WTC11 (cell line): Measurements from ENCODE around the gene SEMA3F. TPM values are rescaled to one million over a fixed set of nuclear protein-coding genes. Genes with fewer than 3 reads are reported as not detected.

Experiments used
- ATAC-seq: fragments of 200-7000 bp; cut with Tn5 transposase; 2 replicates; pipeline ENCODE4 v1.10.0; 2021; ENCODE audit warnings: mild to moderate bottlenecking, moderate library complexity
- CTCF ChIA-PET: fragments of 300-600 bp; sonication (Branson Sonifier 250); formaldehyde crosslinking; loops from one replicate; lab custom pipeline; 2021; ENCODE audit warnings: antibody characterized with exemption; lab: Charles Lee
- POLR2A ChIA-PET: fragments of 350-600 bp; sonication (Branson Sonifier 250); formaldehyde crosslinking; loops from one replicate; lab custom pipeline; 2021; ENCODE audit warnings: antibody characterized with exemption; lab: Charles Lee
- DNase-seq: peaks from one replicate; pipeline ENCODE4 v3.0.0; 2021; ENCODE audit warnings: low spot score
- H3K27ac Mint-ChIP-seq: 2 replicates; pipeline ENCODE4 v1.8.0; 2021; ENCODE audit warnings: mixed read lengths
- H3K27me3 Mint-ChIP-seq: 2 replicates; pipeline ENCODE4 v1.8.0; 2021; ENCODE audit warnings: low read depth, mild to moderate bottlenecking, moderate library complexity, mixed read lengths
- H3K36me3 Mint-ChIP-seq: 2 replicates; pipeline ENCODE4 v1.8.0; 2021; ENCODE audit warnings: mixed read lengths
- H3K4me1 Mint-ChIP-seq: 2 replicates; pipeline ENCODE4 v1.8.0; 2022; ENCODE audit warnings: mixed read lengths
- H3K4me3 Mint-ChIP-seq: 2 replicates; pipeline ENCODE4 v1.8.0; 2021; ENCODE audit warnings: mild to moderate bottlenecking, moderate library complexity, mixed read lengths
- H3K9me3 Mint-ChIP-seq: 2 replicates; pipeline ENCODE4 v1.8.0; 2021; ENCODE audit warnings: mixed read lengths
- CBFB ChIP-seq: sonication (generic); formaldehyde crosslinking; IDR thresholded peaks from 2 replicates; pipeline ENCODE4 v1.8.1; 2022; ENCODE audit warnings: mild to moderate bottlenecking, low read depth, missing genetic modification reagents
- FOXK1 ChIP-seq: sonication (generic); formaldehyde crosslinking; IDR thresholded peaks from 2 replicates; pipeline ENCODE4 v1.8.0; 2022; ENCODE audit warnings: mild to moderate bottlenecking, moderate library complexity, missing genetic modification reagents
- GRHL2 ChIP-seq: fragments of 250-450 bp; sonication (Bioruptor Pico); IDR thresholded peaks from 2 replicates; pipeline ENCODE4 v1.8.0; 2022; ENCODE audit warnings: mild to moderate bottlenecking, moderate library complexity; ENCODE audit not compliant: insufficient replicate concordance, severe bottlenecking
- MAX ChIP-seq: sonication (generic); formaldehyde crosslinking; IDR thresholded peaks from 2 replicates; pipeline ENCODE4 v1.8.0; 2022; ENCODE audit warnings: mild to moderate bottlenecking, missing genetic modification reagents
- MYBL2 ChIP-seq: sonication (generic); formaldehyde crosslinking; IDR thresholded peaks from 2 replicates; pipeline ENCODE4 v1.8.1; 2023; ENCODE audit warnings: mild to moderate bottlenecking, moderate library complexity, missing genetic modification reagents
- OVOL2 ChIP-seq: fragments of 250-450 bp; sonication (Bioruptor Pico); IDR thresholded peaks from 2 replicates; pipeline ENCODE4 v1.9.0; 2021; ENCODE audit warnings: mild to moderate bottlenecking, borderline replicate concordance
- RORB ChIP-seq: fragments of 250-450 bp; sonication (Bioruptor Pico); IDR thresholded peaks from 2 replicates; pipeline ENCODE4 v1.9.0; 2021; ENCODE audit warnings: mild to moderate bottlenecking
- SOX15 ChIP-seq: fragments of 250-450 bp; sonication (Bioruptor Pico); IDR thresholded peaks from 2 replicates; pipeline ENCODE4 v1.9.0; 2021; ENCODE audit warnings: mild to moderate bottlenecking
- TCF7 ChIP-seq: sonication (generic); formaldehyde crosslinking; IDR thresholded peaks from 2 replicates; pipeline ENCODE4 v1.8.0; 2022; ENCODE audit warnings: mild to moderate bottlenecking, low read depth, missing genetic modification reagents, moderate library complexity
- USF2 ChIP-seq: sonication (generic); formaldehyde crosslinking; IDR thresholded peaks from 2 replicates; pipeline ENCODE4 v1.8.1; 2023; ENCODE audit warnings: mild to moderate bottlenecking, missing genetic modification reagents, moderate library complexity
- ZBTB43 ChIP-seq: sonication (generic); formaldehyde crosslinking; IDR thresholded peaks from 2 replicates; pipeline ENCODE4 v1.8.1; 2023; ENCODE audit warnings: mild to moderate bottlenecking, missing genetic modification reagents
- ZNF138 ChIP-seq: sonication (generic); formaldehyde crosslinking; conservative IDR thresholded peaks from 2 replicates; pipeline ENCODE4 v1.8.1; 2022; ENCODE audit warnings: mild to moderate bottlenecking, moderate library complexity, missing genetic modification reagents
- ZNF219 ChIP-seq: sonication (generic); formaldehyde crosslinking; IDR thresholded peaks from 2 replicates; pipeline ENCODE4 v1.8.0; 2023; ENCODE audit warnings: missing genetic modification reagents, mild to moderate bottlenecking, borderline replicate concordance
- ZNF232 ChIP-seq: sonication (generic); formaldehyde crosslinking; IDR thresholded peaks from 2 replicates; pipeline ENCODE4 v1.8.0; 2022; ENCODE audit warnings: mild to moderate bottlenecking, missing genetic modification reagents
- total RNA-seq: library from RNA; stranded (reverse); gene quantifications from 3 replicates; pipeline ENCODE4 v1.2.3, GENCODE V29; 2021
- TF ChIP-seq, protein P1 (sequence below): sonication (generic); formaldehyde crosslinking; IDR thresholded peaks from 2 replicates; pipeline ENCODE4 v1.8.1; 2022; ENCODE audit warnings: low read depth, missing genetic modification reagents, borderline replicate concordance
- TF ChIP-seq, protein P2 (sequence below): fragments of 250-450 bp; sonication (Bioruptor Pico); IDR thresholded peaks from 2 replicates; pipeline ENCODE4 v1.9.0; 2021; ENCODE audit warnings: mild to moderate bottlenecking
- TF ChIP-seq, protein P3 (sequence below): sonication (generic); formaldehyde crosslinking; conservative IDR thresholded peaks from 2 replicates; pipeline ENCODE4 v1.8.1; 2023; ENCODE audit warnings: mild to moderate bottlenecking, low read depth, missing genetic modification reagents, moderate library complexity

Gene SEMA3F
- total RNA-seq, 1 experiment from 2014 or later, result 49.0 TPM

GRCh38 chr3:50182533-50183099 lies 27.5 kb downstream of the SEMA3F start (continued):
- TF ChIP-seq MAX (CRISPR knock-in tag), result no peak
- TF ChIP-seq OVOL2 (CRISPR knock-in tag), result no peak

- CTCF ChIA-PET, result interaction anchor here (0.8 to 2.3 kb wide), 3 partner anchors 9 to 63 kb away, joined by 3 to 9 read pairs (median 3); no protein-coding TSS in a partner anchor
- TF ChIP-seq SOX15 (CRISPR knock-in tag) (no peak), MYBL2 (CRISPR knock-in tag) (no peak), ZNF219 (CRISPR knock-in tag) (no peak), ZNF138 (CRISPR knock-in tag) (no peak), GRHL2 (CRISPR knock-in tag) (no peak), CBFB (CRISPR knock-in tag) (no peak), MAX (CRISPR knock-in tag) (no peak), ZBTB43 (CRISPR knock-in tag) (no peak), USF2 (no peak), ZNF232 (no peak), RORB (CRISPR knock-in tag) (no peak), TCF7 (CRISPR knock-in tag) (no peak), FOXK1 (CRISPR knock-in tag) (no peak)
- TF ChIP-seq, protein P1, sequence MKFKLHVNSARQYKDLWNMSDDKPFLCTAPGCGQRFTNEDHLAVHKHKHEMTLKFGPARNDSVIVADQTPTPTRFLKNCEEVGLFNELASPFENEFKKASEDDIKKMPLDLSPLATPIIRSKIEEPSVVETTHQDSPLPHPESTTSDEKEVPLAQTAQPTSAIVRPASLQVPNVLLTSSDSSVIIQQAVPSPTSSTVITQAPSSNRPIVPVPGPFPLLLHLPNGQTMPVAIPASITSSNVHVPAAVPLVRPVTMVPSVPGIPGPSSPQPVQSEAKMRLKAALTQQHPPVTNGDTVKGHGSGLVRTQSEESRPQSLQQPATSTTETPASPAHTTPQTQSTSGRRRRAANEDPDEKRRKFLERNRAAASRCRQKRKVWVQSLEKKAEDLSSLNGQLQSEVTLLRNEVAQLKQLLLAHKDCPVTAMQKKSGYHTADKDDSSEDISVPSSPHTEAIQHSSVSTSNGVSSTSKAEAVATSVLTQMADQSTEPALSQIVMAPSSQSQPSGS (CRISPR knock-in tag), result no peak
- TF ChIP-seq, protein P2, sequence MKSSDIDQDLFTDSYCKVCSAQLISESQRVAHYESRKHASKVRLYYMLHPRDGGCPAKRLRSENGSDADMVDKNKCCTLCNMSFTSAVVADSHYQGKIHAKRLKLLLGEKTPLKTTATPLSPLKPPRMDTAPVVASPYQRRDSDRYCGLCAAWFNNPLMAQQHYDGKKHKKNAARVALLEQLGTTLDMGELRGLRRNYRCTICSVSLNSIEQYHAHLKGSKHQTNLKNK (CRISPR knock-in tag), result no peak
- TF ChIP-seq, protein P3, sequence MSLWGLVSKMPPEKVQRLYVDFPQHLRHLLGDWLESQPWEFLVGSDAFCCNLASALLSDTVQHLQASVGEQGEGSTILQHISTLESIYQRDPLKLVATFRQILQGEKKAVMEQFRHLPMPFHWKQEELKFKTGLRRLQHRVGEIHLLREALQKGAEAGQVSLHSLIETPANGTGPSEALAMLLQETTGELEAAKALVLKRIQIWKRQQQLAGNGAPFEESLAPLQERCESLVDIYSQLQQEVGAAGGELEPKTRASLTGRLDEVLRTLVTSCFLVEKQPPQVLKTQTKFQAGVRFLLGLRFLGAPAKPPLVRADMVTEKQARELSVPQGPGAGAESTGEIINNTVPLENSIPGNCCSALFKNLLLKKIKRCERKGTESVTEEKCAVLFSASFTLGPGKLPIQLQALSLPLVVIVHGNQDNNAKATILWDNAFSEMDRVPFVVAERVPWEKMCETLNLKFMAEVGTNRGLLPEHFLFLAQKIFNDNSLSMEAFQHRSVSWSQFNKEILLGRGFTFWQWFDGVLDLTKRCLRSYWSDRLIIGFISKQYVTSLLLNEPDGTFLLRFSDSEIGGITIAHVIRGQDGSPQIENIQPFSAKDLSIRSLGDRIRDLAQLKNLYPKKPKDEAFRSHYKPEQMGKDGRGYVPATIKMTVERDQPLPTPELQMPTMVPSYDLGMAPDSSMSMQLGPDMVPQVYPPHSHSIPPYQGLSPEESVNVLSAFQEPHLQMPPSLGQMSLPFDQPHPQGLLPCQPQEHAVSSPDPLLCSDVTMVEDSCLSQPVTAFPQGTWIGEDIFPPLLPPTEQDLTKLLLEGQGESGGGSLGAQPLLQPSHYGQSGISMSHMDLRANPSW (CRISPR knock-in tag), result no peak
- TF ChIP-seq, all 79 proteins: peak for 0
- H3K27me3 Mint-ChIP-seq, result no peaks in the 10 kb centered on the region
- ATAC-seq (no peak), DNase-seq (no peak)
- H3K36me3 Mint-ChIP-seq, result peaks cover 40% of the 10 kb centered on the region
- no peak overlapping the region for H3K4me3 Mint-ChIP-seq
- no peaks in the 10 kb centered on the region for H3K4me1 Mint-ChIP-seq
- H3K27ac Mint-ChIP-seq, result no peak overlapping the region
- H3K9me3 Mint-ChIP-seq, result no peaks in the 10 kb centered on the region
- POLR2A ChIA-PET, result no interaction called here
Measured at GRCh38 chr3:50183755-50184154, 28.6 kb downstream of the SEMA3F start.
